ENCODE measurements around the gene RNF112. TPM values are rescaled to one million over a fixed set of nuclear protein-coding genes. Genes with fewer than 3 reads are reported as not detected.

The RNF112 gene
- total and polyA plus RNA-seq, 2 of the 13 experiments (the other 11 are each of a cell fraction or from before 2014, with no cell fraction given): 0.05 TPM; not detected in 1

DNA sequence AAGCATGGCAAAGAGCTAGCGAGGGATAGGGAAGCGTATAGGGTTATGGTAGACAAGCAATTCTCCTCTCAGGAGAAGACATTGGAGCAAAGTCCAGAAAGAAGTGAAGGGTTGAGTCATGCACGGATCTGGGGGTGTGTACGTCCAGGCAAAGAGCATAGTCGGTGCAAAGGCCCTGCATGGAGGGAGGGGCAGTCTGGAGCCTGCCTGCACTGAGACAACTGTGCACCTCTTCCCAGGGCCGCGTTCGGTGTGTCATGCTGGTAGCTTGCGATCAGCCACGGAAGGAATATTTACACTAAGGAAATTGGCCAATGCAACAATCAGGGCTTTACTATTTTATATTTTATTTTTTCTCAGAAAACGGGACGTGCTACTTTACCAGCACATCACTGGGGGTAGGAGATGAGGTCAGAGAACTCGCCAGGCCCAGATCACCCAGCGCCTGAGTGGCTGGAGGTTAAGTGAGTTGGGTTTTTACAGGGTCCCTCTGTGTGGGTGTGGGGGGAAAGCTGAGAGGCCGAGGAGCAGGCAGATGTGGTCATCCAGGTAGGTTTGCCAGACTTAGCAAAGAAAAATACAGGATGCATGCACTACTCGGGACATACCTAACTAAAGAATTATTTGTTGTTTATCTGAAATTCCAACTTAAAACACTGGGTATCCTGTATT is 41.8 kb upstream of the RNF112 start (continued):
- TF ChIP-seq THYN1 (CRISPR knock-in tag; IDR thresholded peaks at IDR 0.05; ENCODE audit: borderline replicate concordance, low read depth) (no peak), ZNF644 (CRISPR knock-in tag; IDR thresholded peaks at IDR 0.05; ENCODE audit: low read depth) (no peak), NBN (conservative IDR thresholded peaks at IDR 0.05) (no peak), ZNF235 (CRISPR knock-in tag; IDR thresholded peaks at IDR 0.05; ENCODE audit: borderline replicate concordance) (no peak), NCOA5 (CRISPR knock-in tag; IDR thresholded peaks at IDR 0.05) (no peak), FOXO1 (CRISPR knock-in tag; IDR thresholded peaks at IDR 0.05) (no peak; the same call in 1 of the 2 replicates), ZC3H13 (CRISPR knock-in tag; IDR thresholded peaks at IDR 0.05) (no peak), SRF (IDR thresholded peaks at IDR 0.05; ENCODE audit: low read depth, low read length) (no peak), ZBTB38 (CRISPR knock-in tag; IDR thresholded peaks at IDR 0.05) (no peak), ZNF251 (CRISPR knock-in tag; IDR thresholded peaks at IDR 0.05) (no peak), ZNF777 (CRISPR knock-in tag; IDR thresholded peaks at IDR 0.05) (no peak), ZNF343 (CRISPR knock-in tag; IDR thresholded peaks at IDR 0.05) (no peak), ZNF570 (CRISPR knock-in tag; IDR thresholded peaks at IDR 0.05; ENCODE audit: borderline replicate concordance) (no peak)
- TF ChIP-seq, protein P1, sequence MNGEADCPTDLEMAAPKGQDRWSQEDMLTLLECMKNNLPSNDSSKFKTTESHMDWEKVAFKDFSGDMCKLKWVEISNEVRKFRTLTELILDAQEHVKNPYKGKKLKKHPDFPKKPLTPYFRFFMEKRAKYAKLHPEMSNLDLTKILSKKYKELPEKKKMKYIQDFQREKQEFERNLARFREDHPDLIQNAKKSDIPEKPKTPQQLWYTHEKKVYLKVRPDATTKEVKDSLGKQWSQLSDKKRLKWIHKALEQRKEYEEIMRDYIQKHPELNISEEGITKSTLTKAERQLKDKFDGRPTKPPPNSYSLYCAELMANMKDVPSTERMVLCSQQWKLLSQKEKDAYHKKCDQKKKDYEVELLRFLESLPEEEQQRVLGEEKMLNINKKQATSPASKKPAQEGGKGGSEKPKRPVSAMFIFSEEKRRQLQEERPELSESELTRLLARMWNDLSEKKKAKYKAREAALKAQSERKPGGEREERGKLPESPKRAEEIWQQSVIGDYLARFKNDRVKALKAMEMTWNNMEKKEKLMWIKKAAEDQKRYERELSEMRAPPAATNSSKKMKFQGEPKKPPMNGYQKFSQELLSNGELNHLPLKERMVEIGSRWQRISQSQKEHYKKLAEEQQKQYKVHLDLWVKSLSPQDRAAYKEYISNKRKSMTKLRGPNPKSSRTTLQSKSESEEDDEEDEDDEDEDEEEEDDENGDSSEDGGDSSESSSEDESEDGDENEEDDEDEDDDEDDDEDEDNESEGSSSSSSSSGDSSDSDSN (CRISPR knock-in tag; IDR thresholded peaks at IDR 0.05): 0 out of 2 replicates have a peak, but pooled peaks have one; percentile 27
- TF ChIP-seq, protein P2, sequence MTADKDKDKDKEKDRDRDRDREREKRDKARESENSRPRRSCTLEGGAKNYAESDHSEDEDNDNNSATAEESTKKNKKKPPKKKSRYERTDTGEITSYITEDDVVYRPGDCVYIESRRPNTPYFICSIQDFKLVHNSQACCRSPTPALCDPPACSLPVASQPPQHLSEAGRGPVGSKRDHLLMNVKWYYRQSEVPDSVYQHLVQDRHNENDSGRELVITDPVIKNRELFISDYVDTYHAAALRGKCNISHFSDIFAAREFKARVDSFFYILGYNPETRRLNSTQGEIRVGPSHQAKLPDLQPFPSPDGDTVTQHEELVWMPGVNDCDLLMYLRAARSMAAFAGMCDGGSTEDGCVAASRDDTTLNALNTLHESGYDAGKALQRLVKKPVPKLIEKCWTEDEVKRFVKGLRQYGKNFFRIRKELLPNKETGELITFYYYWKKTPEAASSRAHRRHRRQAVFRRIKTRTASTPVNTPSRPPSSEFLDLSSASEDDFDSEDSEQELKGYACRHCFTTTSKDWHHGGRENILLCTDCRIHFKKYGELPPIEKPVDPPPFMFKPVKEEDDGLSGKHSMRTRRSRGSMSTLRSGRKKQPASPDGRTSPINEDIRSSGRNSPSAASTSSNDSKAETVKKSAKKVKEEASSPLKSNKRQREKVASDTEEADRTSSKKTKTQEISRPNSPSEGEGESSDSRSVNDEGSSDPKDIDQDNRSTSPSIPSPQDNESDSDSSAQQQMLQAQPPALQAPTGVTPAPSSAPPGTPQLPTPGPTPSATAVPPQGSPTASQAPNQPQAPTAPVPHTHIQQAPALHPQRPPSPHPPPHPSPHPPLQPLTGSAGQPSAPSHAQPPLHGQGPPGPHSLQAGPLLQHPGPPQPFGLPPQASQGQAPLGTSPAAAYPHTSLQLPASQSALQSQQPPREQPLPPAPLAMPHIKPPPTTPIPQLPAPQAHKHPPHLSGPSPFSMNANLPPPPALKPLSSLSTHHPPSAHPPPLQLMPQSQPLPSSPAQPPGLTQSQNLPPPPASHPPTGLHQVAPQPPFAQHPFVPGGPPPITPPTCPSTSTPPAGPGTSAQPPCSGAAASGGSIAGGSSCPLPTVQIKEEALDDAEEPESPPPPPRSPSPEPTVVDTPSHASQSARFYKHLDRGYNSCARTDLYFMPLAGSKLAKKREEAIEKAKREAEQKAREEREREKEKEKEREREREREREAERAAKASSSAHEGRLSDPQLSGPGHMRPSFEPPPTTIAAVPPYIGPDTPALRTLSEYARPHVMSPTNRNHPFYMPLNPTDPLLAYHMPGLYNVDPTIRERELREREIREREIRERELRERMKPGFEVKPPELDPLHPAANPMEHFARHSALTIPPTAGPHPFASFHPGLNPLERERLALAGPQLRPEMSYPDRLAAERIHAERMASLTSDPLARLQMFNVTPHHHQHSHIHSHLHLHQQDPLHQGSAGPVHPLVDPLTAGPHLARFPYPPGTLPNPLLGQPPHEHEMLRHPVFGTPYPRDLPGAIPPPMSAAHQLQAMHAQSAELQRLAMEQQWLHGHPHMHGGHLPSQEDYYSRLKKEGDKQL (CRISPR knock-in tag; IDR thresholded peaks at IDR 0.05; ENCODE audit: low read depth): no peak
- TF ChIP-seq, protein P3, sequence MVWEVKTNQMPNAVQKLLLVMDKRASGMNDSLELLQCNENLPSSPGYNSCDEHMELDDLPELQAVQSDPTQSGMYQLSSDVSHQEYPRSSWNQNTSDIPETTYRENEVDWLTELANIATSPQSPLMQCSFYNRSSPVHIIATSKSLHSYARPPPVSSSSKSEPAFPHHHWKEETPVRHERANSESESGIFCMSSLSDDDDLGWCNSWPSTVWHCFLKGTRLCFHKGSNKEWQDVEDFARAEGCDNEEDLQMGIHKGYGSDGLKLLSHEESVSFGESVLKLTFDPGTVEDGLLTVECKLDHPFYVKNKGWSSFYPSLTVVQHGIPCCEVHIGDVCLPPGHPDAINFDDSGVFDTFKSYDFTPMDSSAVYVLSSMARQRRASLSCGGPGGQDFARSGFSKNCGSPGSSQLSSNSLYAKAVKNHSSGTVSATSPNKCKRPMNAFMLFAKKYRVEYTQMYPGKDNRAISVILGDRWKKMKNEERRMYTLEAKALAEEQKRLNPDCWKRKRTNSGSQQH (CRISPR knock-in tag; IDR thresholded peaks at IDR 0.05; ENCODE audit: low read depth): no peak
- TF ChIP-seq, protein P4, sequence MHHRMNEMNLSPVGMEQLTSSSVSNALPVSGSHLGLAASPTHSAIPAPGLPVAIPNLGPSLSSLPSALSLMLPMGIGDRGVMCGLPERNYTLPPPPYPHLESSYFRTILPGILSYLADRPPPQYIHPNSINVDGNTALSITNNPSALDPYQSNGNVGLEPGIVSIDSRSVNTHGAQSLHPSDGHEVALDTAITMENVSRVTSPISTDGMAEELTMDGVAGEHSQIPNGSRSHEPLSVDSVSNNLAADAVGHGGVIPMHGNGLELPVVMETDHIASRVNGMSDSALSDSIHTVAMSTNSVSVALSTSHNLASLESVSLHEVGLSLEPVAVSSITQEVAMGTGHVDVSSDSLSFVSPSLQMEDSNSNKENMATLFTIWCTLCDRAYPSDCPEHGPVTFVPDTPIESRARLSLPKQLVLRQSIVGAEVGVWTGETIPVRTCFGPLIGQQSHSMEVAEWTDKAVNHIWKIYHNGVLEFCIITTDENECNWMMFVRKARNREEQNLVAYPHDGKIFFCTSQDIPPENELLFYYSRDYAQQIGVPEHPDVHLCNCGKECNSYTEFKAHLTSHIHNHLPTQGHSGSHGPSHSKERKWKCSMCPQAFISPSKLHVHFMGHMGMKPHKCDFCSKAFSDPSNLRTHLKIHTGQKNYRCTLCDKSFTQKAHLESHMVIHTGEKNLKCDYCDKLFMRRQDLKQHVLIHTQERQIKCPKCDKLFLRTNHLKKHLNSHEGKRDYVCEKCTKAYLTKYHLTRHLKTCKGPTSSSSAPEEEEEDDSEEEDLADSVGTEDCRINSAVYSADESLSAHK (CRISPR knock-in tag; IDR thresholded peaks at IDR 0.05; ENCODE audit: borderline replicate concordance): no peak

Measured in HepG2 (cell line).